ENCODE results near the gene TM9SF3.

GRCh38 chr10:96570983-96571964 lies 15.5 kb downstream of the TM9SF3 start:
- TF ChIP-seq NR3C1 (IDR thresholded peaks at IDR 0.05) (no peak), MAX (IDR thresholded peaks at IDR 0.05) (no peak), EP300 (IDR thresholded peaks at IDR 0.05) (no peak), USF2 (IDR thresholded peaks at IDR 0.05) (no peak), JUN (IDR thresholded peaks at IDR 0.05) (no peak), PHF8 (IDR thresholded peaks at IDR 0.05; ENCODE audit: borderline replicate concordance, low read depth) (no peak), EHMT2 (IDR thresholded peaks at IDR 0.05; ENCODE audit: low read depth) (no peak), CTCF (IDR thresholded peaks at IDR 0.05) (no peak), CBX2 (IDR thresholded peaks at IDR 0.05; ENCODE audit: borderline replicate concordance, low read depth) (no peak)
